ENCODE data around the gene DPP6.
A peak's percentile ranks its signal among the peaks of the same experiment; 100 is the strongest.

DPP6 gene

DNA sequence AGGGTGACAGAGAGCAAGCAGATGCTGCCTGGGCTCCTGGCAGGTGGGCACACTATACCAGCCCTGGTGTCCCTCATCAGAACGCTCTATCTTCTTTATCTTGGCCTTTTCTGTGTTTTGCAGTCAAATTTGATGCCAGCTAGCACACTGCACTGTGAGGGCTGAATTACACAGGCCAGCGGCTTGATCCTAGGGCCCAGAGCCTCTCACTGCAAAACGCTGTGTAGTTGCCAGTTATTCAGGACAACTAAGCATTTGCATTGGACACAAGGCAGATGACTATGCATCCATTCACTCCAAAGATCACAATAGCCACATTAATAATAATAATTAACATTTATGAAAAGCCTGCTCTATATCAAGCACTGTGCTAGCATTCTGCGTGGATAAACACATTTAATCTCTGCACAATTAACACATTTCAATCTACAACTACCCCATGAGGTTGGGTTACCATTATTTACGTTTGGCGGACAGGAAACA lies 850.4 kb downstream of the DPP6 start:
- no peak for DNase-seq

DNA sequence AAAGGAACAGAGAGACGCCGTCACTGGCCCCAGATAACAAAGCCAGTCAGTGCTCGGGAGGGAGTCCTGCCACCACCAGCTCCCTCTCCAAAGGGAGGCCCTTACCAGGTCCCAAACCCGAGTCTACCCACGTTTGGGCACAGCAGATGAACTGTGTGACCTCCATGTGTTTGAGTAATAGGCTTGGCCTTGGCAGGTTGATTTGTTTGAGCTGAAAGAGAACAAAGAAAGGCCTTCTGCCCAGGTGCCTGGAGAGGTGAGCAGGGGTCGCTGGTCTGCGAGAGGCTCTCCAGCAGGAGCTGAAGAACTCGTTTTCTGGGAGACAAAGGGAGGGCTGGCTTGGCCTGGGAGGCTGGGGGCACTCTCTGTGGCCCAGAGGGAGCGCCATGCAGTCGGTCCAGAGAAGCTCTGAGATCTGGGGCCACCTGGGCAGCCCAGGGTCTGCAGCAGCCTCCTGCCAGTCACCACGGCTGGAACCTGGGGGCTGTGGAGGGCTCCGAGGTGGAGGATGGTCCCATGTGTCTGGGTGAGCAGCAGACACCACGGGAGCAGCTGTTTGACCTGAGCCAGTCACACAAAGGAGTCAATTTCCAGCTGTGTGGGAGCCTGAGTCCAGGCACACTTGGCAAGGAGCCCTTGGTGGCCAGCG lies 851.0 kb downstream of the DPP6 start:
- no peak for DNase-seq

DNA sequence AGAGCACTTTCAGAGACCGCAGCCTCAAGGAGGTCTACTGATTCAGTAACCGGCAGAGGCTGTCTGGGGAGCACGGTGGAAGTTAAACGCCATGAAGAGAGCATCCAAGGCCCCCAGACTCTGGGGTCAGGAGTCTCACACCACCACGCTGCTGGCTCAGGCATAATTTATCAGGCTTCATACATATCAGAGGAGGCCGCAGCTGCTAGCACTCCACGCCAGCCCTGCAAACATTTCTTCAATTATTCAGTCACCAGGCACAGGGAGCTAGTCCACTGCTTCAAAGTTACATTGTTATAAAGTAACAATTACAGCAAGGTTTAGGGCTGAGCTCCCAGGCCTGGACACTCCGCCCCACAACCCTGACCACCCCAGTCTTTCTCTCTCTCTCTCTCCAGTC lies 852.9 kb downstream of the DPP6 start:
- DNase-seq, result no peak

DNA sequence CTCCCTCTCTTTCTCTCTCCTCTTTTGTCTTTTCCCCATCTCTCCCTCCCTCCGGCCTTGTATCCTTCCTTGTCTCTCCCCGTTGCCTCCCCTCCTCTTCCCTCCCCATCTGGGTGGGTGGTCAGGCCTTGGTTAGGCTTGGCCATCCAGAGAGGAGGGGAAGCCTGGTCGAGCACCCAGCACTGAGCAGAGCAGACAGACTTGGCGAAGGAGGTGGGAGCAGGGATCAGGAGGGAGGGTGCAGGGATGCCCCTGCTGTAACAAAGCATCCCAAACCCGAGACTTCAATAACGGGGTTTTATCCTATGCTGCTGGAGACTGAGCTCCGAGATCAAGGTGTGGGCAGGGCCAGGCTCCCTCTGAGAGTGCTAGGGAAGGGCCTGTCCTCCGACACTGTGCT lies 853.4 kb downstream of the DPP6 start:
- no peak for DNase-seq

DNA sequence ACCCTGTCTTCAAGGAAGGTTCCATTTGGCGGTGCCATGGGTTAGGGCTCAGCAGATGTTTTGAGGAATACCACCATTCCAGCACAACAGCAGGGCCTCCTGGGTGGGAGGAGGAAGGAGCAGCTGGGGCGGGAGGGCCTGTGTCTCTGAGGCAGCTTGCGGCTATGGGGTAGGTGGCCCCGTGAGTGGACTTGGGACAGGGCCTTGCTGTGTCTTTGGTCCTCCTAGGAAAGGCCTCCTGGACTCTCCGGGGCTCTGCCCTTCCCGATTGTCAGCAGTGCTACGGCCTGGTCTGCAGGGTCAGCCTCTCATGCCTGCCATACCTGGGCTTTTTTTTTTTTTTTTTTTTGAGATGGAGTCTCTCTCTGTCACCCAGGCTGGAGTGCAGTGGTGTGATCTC lies 854.0 kb downstream of the DPP6 start:
- no peak for DNase-seq

DNA sequence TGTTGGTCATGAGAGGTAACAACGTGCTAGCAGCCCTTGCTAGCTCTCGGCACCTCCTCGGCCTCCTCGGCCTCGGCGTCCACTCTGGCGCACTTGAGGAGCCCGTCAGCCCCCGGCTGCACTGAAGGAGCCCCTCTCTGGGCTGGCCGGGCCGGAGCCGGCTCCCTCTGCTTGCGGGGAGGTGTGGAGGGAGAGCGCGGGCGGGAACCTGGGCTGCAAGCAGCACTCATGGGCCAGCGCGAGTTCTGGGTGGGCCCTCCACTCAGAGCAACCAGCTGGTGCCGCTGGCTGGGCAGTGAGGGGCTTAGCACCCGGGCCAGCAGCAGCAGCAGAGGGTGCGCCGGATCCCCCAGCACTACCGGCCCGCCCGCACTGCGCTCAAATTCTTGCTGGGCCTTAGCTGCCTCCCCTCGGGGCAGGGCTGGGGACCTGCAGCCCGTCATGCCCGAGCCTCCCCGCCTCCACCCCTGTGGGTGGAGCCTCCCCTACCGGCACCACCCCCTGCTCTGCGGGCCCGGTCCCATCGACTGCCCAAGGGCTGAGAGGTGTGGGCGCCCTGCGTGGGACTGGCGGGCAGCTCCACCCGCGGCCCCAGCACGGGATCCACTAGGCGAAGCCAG lies 854.6 kb downstream of the DPP6 start:
- DNase-seq, result no peak

DNA sequence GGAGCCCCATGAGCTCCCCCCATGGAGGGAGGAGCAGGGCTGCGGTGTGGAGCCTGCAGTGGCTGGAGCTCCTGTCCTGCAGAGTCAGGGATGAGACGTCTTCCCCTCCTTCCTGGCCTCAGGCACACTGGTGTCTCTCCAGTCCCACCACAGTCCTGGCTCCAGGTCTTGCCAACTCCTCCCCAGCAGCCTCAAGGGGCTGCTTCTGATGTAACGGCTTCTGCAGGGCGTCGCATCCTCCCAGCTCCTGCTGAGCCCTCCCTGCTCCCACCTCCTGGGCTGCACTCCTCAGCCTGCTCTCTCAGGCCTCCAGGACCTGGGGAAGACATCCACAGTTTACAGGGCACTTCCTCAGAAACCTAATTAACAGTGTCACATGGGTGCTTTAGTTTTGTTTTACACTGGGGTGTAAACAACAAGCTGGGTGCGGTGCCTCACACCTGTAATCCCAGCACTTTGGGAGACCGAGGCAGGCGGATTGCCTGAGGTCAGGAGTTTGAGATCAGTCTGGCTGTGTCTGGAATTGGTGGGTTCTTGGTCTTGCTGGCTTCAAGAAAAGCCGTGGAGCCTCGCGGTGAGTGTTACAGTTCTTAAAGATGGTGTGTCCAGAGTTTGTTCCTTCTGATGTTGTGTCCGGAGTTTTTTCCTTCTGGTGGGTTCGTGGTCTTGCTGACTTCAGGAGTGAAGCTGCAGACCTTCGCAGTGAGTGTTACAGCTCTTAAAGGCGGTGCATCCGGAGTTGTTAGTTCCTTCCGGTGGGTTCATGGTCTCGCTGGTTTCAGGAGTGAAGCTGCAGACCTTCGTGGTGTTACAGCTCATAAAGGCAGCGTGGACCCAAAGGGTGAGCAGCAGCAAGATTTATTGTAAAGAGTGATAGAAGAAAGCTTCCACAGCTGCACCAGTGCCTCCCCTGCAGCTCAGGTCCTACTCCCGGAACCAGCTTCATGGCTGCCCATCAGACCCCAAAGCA lies 855.7 kb downstream of the DPP6 start:
- no peak for DNase-seq

DNA sequence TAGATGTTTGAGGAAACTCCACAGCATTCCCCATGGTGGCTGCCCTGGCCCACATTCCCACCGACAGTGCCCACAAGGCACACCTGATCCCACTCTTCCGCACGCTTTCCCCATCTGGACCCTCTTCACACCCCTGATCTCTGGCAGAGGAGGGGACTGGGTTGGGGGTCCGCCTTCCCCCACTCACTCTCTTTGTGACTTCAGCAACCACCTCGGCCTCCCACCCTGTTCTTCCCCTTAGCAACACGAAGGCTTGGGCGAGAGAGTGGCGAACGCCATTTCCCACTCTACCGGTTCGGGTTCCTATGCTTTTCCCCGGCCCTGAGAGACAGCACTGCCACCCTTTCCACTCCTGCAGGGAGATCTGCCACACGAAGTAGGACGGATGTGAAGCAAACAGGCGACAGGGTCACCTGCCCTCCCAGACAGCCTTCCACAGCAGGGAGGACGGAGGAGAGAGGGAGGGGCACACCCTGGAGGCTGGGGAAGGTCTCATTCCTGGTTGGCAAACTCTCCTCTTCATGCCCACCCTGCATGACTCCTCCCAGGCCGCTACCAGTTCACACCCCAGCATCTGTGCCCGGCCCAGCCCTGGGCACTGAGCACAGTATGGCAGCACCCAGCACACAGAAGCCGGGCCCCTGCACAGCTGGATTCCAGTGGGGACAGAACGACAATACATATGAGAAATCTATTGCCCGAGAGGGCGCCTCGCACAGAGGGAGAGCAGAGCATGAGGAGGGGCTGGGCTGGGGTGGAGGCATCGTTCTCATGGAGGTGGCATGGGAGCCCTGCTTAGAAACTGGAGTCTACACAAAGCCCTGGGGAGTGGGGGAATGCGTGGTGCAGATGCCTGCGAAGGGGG lies 857.3 kb downstream of the DPP6 start:
- DNase-seq, result no peak

DNA sequence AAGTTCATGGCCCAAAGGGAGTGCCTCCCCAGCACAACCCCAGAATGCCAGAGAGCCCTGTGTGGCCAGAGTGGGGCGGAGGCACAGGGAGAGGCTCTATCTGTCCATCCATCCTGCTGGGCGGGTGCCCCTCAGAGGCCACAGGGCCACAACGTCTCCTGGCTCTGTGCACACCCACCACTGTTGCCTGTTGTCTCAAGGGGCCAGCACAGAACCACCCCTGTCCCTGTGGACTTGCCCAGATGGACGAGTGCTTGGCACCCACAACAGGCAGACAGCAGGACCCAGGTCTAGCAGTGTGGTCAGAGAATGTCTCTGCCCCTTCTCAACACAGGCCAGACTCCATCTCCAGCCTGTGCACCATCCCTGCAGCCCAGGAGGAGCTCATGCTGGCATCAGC lies 857.9 kb downstream of the DPP6 start:
- DNase-seq, result no peak

DNA sequence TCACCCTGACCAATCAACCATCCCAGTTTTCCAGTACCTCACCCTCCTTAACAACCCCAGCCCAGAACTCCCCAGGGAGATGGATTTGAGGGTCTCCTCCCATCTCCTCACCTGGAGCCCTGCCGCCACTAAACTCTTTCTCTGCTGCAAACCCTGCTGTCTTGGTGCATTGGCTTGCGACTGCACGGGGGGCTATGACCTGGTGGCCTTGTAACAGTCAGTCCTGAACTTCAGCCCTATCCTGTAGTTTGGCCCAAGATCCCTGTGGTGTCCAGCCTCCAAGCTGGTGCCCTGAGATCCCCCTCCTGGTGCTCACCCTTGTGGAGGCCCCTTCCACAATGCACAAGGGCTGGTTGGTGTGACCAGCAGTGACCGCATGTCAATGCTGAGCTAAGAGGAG lies 858.8 kb downstream of the DPP6 start:
- DNase-seq, result no peak

DNA sequence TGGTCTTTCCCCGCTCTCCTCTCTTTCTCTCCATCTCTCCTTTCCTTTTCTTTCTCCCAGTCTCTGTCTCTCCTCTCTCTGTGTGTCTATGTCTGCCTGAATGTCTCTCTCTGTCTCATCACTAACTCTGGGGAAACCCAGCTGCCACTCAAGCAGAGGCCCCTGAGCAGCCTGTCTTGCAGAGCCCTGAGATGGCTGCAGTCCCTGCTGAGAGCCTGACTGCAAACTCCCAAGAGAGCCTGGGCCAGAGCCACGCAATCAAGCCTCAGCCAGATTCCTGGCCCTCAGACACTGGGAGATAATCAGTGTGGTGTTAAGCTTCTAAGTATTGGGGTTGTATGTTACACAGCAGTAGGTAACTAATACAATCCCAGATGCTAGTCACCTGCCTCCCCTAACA lies 859.2 kb downstream of the DPP6 start:
- DNase-seq, result no peak

DNA sequence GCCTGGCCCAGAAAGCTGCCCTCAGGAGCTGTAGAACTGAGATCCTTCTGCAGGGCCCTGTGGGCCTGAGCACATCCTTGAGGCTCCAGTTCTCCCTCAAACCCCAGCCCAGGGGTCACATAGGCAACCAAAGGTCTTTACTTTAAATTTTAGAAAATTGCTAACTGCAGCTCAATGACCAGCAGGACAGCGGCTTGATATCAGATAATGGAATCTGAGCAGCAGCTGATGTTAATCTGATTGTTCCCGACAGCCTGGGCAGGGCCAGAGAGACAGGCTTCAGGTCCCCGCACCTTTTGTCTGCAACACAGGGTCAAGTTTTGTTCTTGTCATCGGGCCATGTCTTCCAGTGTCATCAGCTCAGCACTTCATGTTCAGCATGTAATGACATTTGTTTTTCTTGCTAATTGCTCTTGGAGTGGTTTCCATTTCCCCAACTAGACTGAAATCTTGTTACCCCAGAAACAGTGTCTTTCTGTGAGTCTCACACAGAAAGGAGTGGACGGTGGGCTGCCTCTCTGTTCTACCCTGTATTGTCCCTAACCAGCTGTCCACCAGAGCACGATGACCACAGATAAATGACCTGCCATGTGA lies 859.8 kb downstream of the DPP6 start:
- DNase-seq, result no peak

DNA sequence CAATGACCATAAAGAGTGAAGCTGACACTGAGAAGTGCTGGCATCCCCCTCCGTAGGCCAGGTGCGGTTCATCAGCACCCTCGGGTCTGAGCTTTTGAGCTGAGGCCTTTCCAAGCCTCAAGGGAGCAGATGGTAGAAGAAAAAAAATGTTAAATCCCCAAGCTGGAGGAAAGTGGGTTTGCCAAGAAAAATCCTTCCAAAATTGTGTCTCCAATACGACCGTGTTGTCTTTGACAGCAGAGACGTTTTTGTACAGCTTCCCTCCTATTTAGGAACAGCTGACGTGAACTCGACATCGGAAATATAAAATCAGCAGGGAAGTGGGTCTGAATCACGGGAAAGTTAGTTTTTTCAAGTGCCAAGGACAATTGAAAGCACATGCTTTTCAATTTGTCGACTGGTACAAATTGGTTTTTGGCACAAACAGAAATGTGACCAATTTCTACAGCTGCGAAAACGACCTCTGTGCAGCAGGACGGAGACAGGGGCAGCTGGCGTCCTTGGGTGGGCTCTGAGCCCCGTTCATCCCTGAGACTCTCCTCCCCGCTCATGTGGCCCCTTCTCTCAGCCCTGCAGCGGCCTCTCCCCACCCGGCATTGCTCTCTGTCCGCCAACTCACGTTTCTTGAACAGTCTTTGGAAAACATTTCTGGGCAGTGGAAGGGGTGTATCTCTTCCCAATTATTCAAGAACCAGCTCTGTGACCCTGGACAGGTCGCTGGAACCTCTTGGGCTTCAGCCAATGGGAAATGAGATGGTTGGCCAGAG lies 860.9 kb downstream of the DPP6 start:
- no peak for DNase-seq

DNA sequence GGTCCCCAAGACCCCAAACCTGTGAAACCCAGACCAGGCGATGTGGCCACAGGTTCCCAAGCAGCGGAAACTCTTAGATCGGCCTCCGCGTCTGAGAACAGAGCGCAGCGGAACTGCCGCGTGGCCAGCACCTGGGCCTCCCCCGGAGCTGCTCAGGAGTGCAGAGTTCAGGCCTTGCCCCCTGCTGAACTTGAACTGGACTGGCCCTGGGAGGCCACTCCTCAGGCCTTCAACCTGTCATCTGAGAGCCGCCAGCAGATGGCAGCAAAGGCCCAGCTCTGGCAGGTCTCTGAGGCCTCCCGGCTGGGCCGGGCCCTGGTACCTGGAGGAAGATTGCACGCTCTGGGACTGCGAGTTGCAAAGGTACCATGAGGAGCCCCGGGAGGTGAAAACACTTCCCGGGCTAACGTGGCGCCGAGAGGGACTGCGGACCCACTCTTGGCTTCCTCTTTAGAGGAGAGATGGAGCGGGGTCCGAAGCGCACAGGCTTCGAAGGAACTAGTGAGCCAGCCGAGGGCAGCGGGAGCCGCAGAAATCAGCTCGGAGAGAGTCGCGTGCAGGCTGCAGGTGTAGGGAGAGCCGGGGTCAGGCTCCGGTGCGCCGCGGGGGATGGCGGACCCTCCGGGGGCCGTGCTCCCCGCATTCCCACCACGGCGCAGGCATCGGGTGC lies 861.6 kb downstream of the DPP6 start:
- peak; percentile 98 for DNase-seq

DNA sequence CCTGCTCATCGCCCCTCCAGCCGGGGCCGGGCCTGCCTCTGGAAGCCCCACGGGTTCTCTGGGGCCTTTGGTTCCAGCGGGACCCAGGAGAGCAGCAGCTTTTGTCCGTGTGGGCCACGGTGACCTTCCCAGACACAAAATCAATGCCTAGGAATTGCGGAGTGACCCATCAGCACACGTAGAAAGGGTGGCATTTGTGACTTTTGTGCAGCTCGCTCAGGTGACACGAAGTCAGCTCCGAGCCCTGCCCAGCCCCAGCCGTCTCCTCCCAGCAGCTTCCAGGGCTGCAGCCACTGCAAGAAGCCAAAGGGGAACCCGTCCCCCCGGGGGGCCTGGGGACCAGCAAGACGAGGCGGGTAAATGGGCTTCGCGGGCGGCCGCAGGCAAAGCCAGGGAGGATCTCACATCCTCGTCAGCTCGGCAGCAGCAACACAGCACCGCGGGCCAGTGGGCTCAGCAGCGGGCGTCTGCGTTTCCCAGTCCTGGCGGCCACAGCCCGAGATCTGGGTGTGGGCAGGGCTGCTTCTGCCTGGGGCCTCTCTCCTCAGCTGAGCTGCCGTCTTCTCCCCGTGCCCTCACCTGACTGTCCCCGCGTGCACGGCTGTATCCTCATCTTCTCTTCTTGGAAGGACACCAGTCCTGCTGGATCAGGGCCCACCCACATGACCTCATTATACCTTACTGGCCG lies 862.3 kb downstream of the DPP6 start:
- DNase-seq, result peak; percentile 61

DNA sequence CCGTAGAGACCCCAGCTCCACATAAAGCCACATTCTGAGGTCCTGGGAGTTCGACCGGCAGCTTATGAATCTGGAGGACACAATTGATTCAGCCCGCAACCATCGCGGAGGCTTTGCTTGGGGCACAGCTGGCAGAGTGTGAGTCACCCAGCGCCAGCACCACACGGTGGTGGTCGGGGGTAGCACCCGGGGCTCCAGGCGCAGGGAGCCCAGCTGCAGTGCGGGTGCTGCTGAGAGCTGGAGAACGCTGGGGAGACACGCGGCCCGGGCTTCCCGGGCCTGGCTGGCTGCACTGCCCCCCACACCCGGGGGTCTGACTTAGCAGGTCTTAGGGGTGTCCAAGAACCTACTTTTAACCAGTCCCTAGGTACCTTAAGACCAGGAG lies 862.8 kb downstream of the DPP6 start:
- peak; percentile 57 for DNase-seq

DNA sequence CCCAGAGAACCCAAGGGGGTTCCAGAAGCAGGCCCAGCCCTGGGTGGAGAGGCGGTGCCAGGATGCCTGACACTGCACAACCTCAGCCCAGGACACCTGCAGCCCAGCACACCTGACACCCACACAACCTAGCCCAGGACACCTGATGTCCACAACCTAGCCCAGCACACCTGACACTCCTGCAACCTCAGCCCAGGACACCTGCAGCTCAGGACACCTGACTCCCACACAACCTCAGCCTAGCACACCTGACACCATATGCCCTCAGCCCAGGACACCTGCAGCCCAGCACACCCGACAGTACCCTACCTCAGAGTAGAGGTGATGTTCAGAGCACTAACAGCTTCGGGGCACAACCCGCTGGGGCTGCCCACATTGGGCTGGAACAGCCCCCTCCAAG lies 863.4 kb downstream of the DPP6 start:
- peak; percentile 49 for DNase-seq

DNA sequence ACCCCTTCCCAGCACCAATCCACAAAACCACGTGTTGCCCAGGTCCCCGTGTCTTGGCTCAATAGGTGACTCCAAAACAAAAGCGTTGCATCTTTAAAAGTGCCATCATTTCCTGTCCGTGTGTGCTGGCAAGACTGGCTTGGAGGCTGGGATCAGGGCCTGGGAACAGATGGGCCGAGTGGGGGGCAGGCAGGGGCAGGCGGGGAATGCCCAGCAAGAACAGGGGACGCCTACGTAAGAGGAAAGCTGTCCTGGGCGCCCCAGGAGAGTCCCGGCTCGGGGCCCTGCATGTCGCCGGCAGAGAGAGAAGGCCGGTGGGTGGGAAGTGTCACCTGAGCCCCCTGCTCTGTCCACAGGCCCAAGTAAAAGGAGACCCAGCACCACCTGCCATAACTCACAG lies 864.2 kb downstream of the DPP6 start:
- peak; percentile 49 for DNase-seq

DNA sequence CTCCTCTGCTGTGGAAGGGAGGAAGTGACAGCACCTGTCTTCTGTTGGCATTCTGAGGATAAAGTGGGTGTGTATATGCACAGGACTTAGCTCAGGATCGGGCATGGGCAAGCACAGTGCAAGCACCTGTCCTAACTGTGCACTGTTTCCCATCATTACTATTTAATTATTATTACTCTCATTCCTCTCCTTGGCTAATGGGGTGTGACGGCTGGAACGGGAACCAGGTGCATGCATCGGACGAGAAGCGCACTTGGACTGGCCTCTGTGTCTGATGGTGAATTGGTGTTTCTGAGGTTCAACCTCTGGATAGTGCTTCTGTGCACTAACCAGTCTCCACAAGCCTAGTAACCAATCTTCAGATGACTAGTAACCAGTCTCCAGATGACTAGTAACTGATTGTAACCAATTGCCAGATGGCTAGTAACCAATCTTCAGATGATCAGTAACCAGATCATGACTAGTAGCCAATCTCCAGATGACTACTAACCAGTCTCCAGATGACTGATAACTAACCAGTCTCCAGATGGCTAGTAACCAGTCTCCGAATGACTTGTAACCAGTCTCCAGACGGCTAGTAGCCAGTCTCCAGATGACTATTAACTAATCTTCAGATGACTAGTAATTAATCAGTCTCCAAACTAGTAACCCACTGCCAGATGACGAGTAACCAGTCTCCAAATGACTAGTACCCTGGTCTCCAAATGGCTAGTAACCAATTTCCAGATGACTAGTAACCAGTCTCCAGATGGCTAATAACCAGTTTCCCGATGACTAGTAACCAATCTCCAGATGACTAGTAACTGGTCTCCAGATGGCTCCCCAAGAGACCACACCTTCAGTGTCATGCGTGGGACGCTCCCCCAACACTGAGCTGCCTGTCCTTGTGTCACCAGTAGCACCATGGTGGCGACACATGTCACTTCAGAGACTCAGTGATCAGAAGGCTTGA lies 864.9 kb downstream of the DPP6 start:
- DNase-seq, result no peak
